Left ventricle myocardium superior (tissue), 1 donor: ENCODE data around the gene PNMA8A. TPM values are rescaled to one million over a fixed set of nuclear protein-coding genes. Genes with fewer than 3 reads are reported as not detected.

ENCODE experiments used
- total RNA-seq: library from RNA; stranded (reverse); fragmentation: NEBNext Ultra II Directional; extraction: Animal tissue kit (Norgen Biotek cat#: 25700); gene quantifications from one replicate; pipeline ENCODE4 v1.2.1, GENCODE V29; 2021
- donor health status: DM: no; HTN: yes; CAD: no; lungs with severe emphysema.

PNMA8A gene
- total RNA-seq, 1 donor from 2014 or later = 9.4 TPM

Other genes with a start within 250 kb of the PNMA8A start
- gene IGFL1, start 241.8 kb downstream of the PNMA8A start, total RNA-seq = not detected
- 81.4 TPM for gene HIF3A, start 174.5 kb downstream of the PNMA8A start, total RNA-seq
- gene PPP5C, start 124.5 kb downstream of the PNMA8A start, total RNA-seq = 72.5 TPM
- gene CCDC8, start 58.0 kb downstream of the PNMA8A start, total RNA-seq = 33.5 TPM
- 0.07 TPM for gene PNMA8C, start 42.6 kb downstream of the PNMA8A start, total RNA-seq
- gene PNMA8B, start 24.3 kb upstream of the PNMA8A start, total RNA-seq = 0.89 TPM
- gene CALM3, start 129.8 kb upstream of the PNMA8A start, total RNA-seq = 323 TPM
- gene PTGIR, start 153.5 kb upstream of the PNMA8A start, total RNA-seq = 3.0 TPM
- not detected for gene GNG8, start 164.6 kb upstream of the PNMA8A start, total RNA-seq
- 14.1 TPM for gene DACT3, start 189.6 kb upstream of the PNMA8A start, total RNA-seq
- gene PRKD2, start 245.6 kb upstream of the PNMA8A start, total RNA-seq = 9.3 TPM